Breast epithelium (tissue), 4 donors: ENCODE data around the gene NSF. TPM values are rescaled to one million over a fixed set of nuclear protein-coding genes. Genes with fewer than 3 reads are reported as not detected.

Experiments used
- DNase-seq, 2 donors: peaks; one replicate each; pipeline ENCODE4 v3.0.0-alpha.2; 2019; ENCODE audit warnings: low spot score in 2 of 2
- H3K27ac ChIP-seq, 2 donors: fragments of 200-600 bp; sonication (generic) in 1 of 2; one replicate each; pipeline ENCODE4 v1.5.1; 2016 to 2019; ENCODE audit warnings: mild to moderate bottlenecking in 1 of 2
- H3K27me3 ChIP-seq, 2 donors: fragments of 200-600 bp; sonication (generic) in 1 of 2; one replicate each; pipeline versions ENCODE4 v1.5.1 to v1.6.0; 2017 to 2019; ENCODE audit warnings: control low read depth in 1 of 2, mild to moderate bottlenecking in 1 of 2
- H3K36me3 ChIP-seq: fragments of 200-600 bp; one replicate; pipeline ENCODE4 v1.5.1; 2019
- H3K4me1 ChIP-seq, 2 donors: fragments of 200-600 bp; sonication (generic); one replicate each; pipeline ENCODE4 v1.5.1; 2016 to 2019; ENCODE audit warnings: control low read depth in 1 of 2
- H3K4me3 ChIP-seq, 3 donors: fragments of 200-600 bp; sonication (generic); 1 replicate in 2 of 3; 2 replicates in 1 of 3; pipeline ENCODE4 v1.5.1; 2016 to 2019; ENCODE audit warnings: mild to moderate bottlenecking in 3 of 3, moderate library complexity in 2 of 3
- H3K9me3 ChIP-seq, 2 donors: fragments of 200-600 bp; sonication (generic) in 1 of 2; one replicate each; pipeline ENCODE4 v1.5.1; 2016 to 2019; ENCODE audit warnings: control low read depth in 1 of 2
- CTCF ChIP-seq, 3 donors: fragments of 450-650 bp; IDR thresholded peaks; one replicate each; pipeline ENCODE4 v1.5.1; 2016 to 2017; ENCODE audit warnings: antibody characterized with exemption in 3 of 3, mild to moderate bottlenecking in 3 of 3, moderate library complexity in 3 of 3
- POLR2A ChIP-seq: fragments of 450-650 bp; IDR thresholded peaks from one replicate; pipeline ENCODE4 v1.6.1; 2016; ENCODE audit warnings: antibody characterized with exemption, mild to moderate bottlenecking, moderate library complexity
- POLR2AphosphoS5 ChIP-seq, 3 donors: sonication (generic); formaldehyde crosslinking; IDR thresholded peaks; one replicate each; pipeline ENCODE4 v1.6.1; 2017; ENCODE audit warnings: antibody characterized with exemption in 3 of 3
- intact Hi-C: fragments of 100-400 bp; cut with DNase I; formaldehyde crosslinking; loops from one replicate; pipeline ENCODE4 v1.15.1; 2023; ENCODE audit warnings: low total_unique reads
- total RNA-seq, 3 donors: library from RNA; depleted of rRNA; stranded (reverse); fragments of >200 nt; gene quantifications; one replicate each; pipeline ENCODE4 v1.1.0, GENCODE V29; 2016

Gene NSF
- total RNA-seq, 3 donors from 2014 or later: 22.1 to 38.1 (median 38.0) TPM

- intact Hi-C loops: no loop called here
- Histone ChIP-seq H3K4me1 (peaks cover 2% of the 10 kb centered on the region in 2 donors), H3K4me3 (peak overlapping the region in 1 of 3 donors; percentile 94), H3K27me3 (no peaks in the 10 kb centered on the region), H3K27ac (peak overlapping the region in 1 of 2 donors; percentile 90), H3K9me3 (no peaks in the 10 kb centered on the region), H3K36me3 (no peaks in the 10 kb centered on the region)
- no peak for TF ChIP-seq POLR2A
- TF ChIP-seq POLR2AphosphoS5 (IDR thresholded peaks at IDR 0.05): no peak
- TF ChIP-seq CTCF (IDR thresholded peaks at IDR 0.05): no peak
- DNase-seq: no peak
These were observed 180.0 kb downstream of the NSF start for GRCh38 chr17:46770439-46770817.

- intact Hi-C loops: no loop called here
- no peak for DNase-seq
- Histone ChIP-seq H3K36me3 (no peaks in the 10 kb centered on the region), H3K4me1 (no peaks in the 10 kb centered on the region), H3K9me3 (no peaks in the 10 kb centered on the region), H3K4me3 (peak overlapping the region; percentile 45 to 94 (median 62)), H3K27me3 (no peaks in the 10 kb centered on the region), H3K27ac (peak overlapping the region; percentile 52 to 90)
- TF ChIP-seq POLR2A (no peak), POLR2AphosphoS5 (IDR thresholded peaks at IDR 0.05) (no peak), CTCF (IDR thresholded peaks at IDR 0.05) (no peak)
These were observed 180.5 kb downstream of the NSF start for GRCh38 chr17:46770818-46771560.

- no peaks in the 10 kb centered on the region for H3K9me3 ChIP-seq
- peak overlapping the region; percentile 50 to 94 (median 62) for H3K4me3 ChIP-seq
- peak overlapping the region; percentile 52 to 90 for H3K27ac ChIP-seq
- H3K36me3 ChIP-seq: no peaks in the 10 kb centered on the region
- no peak for DNase-seq
- H3K4me1 ChIP-seq: no peaks in the 10 kb centered on the region
- H3K27me3 ChIP-seq: no peaks in the 10 kb centered on the region
- intact Hi-C loops: no loop called here
- TF ChIP-seq POLR2A (no peak), CTCF (IDR thresholded peaks at IDR 0.05) (no peak), POLR2AphosphoS5 (IDR thresholded peaks at IDR 0.05) (no peak)
These were observed 181.3 kb downstream of the NSF start for GRCh38 chr17:46771561-46772474.

GRCh38 chr17:46772475-46773220, 182.2 kb downstream of the NSF start:
- intact Hi-C loops: no loop called here
- no peaks in the 10 kb centered on the region for H3K36me3 ChIP-seq
- DNase-seq: no peak
- H3K4me3 ChIP-seq: peak overlapping the region; percentile 50 to 94 (median 62)
- no peaks in the 10 kb centered on the region for H3K9me3 ChIP-seq
- TF ChIP-seq CTCF (IDR thresholded peaks at IDR 0.05) (no peak), POLR2A (no peak), POLR2AphosphoS5 (IDR thresholded peaks at IDR 0.05) (no peak)
- H3K4me1 ChIP-seq: no peaks in the 10 kb centered on the region
- no peaks in the 10 kb centered on the region for H3K27me3 ChIP-seq
- H3K27ac ChIP-seq: peak overlapping the region; percentile 17 to 90
